ENCODE results near the gene DNM2.
"Not testable (repeated sequence)": the region's sequence is repeated elsewhere in the genome, so short reads cannot be mapped to it uniquely, and the experiment has no call there.

DNM2 gene

GRCh38 chr19:10836479-10837330 is 118.8 kb downstream of the DNM2 start (continued):
- TF ChIP-seq REST (tag by site-specific recombination; IDR thresholded peaks at IDR 0.05): no peak; the same call in 1 of the 2 replicates
- no peak for TF ChIP-seq GFI1B (tag by site-specific recombination; IDR thresholded peaks at IDR 0.05)
- no peak for TF ChIP-seq ZNF529 (tag by site-specific recombination; IDR thresholded peaks at IDR 0.05; ENCODE audit: insufficient replicate concordance)
- no peak; the same call in 1 of the 2 replicates for TF ChIP-seq ZSCAN18 (tag by site-specific recombination; IDR thresholded peaks at IDR 0.05)
- TF ChIP-seq ZNF311 (tag by site-specific recombination; IDR thresholded peaks at IDR 0.05; ENCODE audit: borderline replicate concordance): no peak
- no peak; the same call in 1 of the 2 replicates for TF ChIP-seq ZNF24 (tag by site-specific recombination; IDR thresholded peaks at IDR 0.05)
- TF ChIP-seq ZNF785 (tag by site-specific recombination; IDR thresholded peaks at IDR 0.05): 0 out of 2 replicates have a peak, but pooled peaks have one; percentile 37
- TF ChIP-seq, protein P1, sequence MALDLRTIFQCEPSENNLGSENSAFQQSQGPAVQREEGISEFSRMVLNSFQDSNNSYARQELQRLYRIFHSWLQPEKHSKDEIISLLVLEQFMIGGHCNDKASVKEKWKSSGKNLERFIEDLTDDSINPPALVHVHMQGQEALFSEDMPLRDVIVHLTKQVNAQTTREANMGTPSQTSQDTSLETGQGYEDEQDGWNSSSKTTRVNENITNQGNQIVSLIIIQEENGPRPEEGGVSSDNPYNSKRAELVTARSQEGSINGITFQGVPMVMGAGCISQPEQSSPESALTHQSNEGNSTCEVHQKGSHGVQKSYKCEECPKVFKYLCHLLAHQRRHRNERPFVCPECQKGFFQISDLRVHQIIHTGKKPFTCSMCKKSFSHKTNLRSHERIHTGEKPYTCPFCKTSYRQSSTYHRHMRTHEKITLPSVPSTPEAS (tag by site-specific recombination; IDR thresholded peaks at IDR 0.05): peak; percentile 29; the same call in 1 of the 2 replicates
- TF ChIP-seq YY2 (tag by site-specific recombination; IDR thresholded peaks at IDR 0.05): no peak
- no peak for TF ChIP-seq ZNF169 (tag by site-specific recombination; IDR thresholded peaks at IDR 0.05)
- TF ChIP-seq ZNF16 (tag by site-specific recombination; IDR thresholded peaks at IDR 0.05; ENCODE audit: low read depth): no peak
- TF ChIP-seq ZNF558 (tag by site-specific recombination; IDR thresholded peaks at IDR 0.05): no peak
- TF ChIP-seq ZNF214 (tag by site-specific recombination; IDR thresholded peaks at IDR 0.05; ENCODE audit: borderline replicate concordance): no peak
- no peak for TF ChIP-seq ZNF626 (tag by site-specific recombination; IDR thresholded peaks at IDR 0.05)
- no peak for TF ChIP-seq ZNF843 (tag by site-specific recombination; IDR thresholded peaks at IDR 0.05)
- no peak for TF ChIP-seq ZNF10 (tag by site-specific recombination; IDR thresholded peaks at IDR 0.05)

DNA sequence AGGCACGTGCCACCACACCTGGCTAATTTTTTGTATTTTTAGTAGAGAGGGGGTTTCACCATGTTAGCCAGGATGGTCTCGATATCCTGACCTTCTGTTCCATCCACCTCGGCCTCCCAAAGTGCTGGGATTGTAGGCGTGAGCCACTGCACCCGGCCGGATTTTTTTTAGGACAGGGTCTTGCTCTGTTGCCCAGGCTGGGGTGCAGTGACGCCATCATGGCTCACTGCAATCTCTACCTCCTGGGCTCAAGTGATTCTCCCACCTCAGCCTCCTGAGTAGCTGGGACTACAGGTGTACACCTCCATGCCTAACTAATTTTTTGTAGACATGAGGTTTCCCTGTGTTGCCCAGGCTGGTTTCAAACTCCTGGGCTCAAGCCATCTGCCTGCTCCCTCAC is 119.8 kb downstream of the DNM2 start:
- not testable (repeated sequence) for H3K27ac ChIP-seq (ENCODE audit: extremely low read depth, low read depth, low read length); H3K9me3 ChIP-seq (ENCODE audit: control insufficient read depth, insufficient read depth, low read depth, low read length); H3K4me1 ChIP-seq (ENCODE audit: control insufficient read depth, insufficient read depth, low read length); H3K4me3 ChIP-seq (ENCODE audit: low read depth, low read length)
- peaks cover 0 to 22% of the 10 kb centered on the region in 2 experiments; a peak in 2 of 3 replicates for H3K36me3 ChIP-seq (ENCODE audit: control insufficient read depth in 2 of 2, insufficient read depth in 1 of 2, low read length in 2 of 2)
- CTCF ChIA-PET: interaction anchor here (0.9 to 6.9 kb wide), 3 partner anchors 21 to 35 kb away, joined by 3 to 80 read pairs (median 4); no protein-coding TSS in a partner anchor
- POLR2A ChIA-PET: interaction anchor here (2.5 kb wide), 1 partner anchor 26 kb away, joined by 31 read pairs; no protein-coding TSS in a partner anchor
- TF ChIP-seq ZNF121 (tag by site-specific recombination; IDR thresholded peaks at IDR 0.05): 0 out of 2 replicates have a peak, but pooled peaks have one; percentile 37
